PC-3 (cell line): Measurements from ENCODE around the gene CHIT1. TPM values are rescaled to one million over a fixed set of nuclear protein-coding genes. Genes with fewer than 3 reads are reported as not detected.

Source experiments
- ATAC-seq: fragments of 200-7000 bp; cut with Tn5 transposase; 2 replicates; pipeline ENCODE4 v1.9.1; 2020; ENCODE audit warnings: mild to moderate bottlenecking, moderate library complexity
- BruUV-seq: library from RNA; stranded (reverse); fragments of 400-500 nt; replicated peaks from 2 replicates; lab custom pipeline; 2021; lab: Mats Ljungman, UMichigan
- CTCF ChIA-PET: fragments of 300-600 bp; sonication (Branson Sonifier 250); formaldehyde crosslinking; loops from one replicate; lab custom pipeline; 2022; ENCODE audit warnings: antibody characterized with exemption; lab: Charles Lee
- POLR2A ChIA-PET: fragments of 300-600 bp; sonication (Branson Sonifier 250); formaldehyde crosslinking; loops from one replicate; lab custom pipeline; 2022; ENCODE audit warnings: antibody characterized with exemption; ENCODE audit not compliant: unreplicated experiment; lab: Charles Lee
- DNase-seq: peaks from one replicate; pipeline ENCODE4 v3.0.0-alpha.2; 2015
- H2AFZ ChIP-seq: fragments of 300-600 bp; sonication (generic); 2 replicates; pipeline ENCODE4 v1.6.0; 2016; ENCODE audit warnings: antibody characterized with exemption, low read length
- H3F3A ChIP-seq: fragments of 300-600 bp; sonication (generic); one replicate; pipeline ENCODE4 v1.6.0; 2017; ENCODE audit warnings: antibody characterized with exemption, low read length, control low read depth, mild to moderate bottlenecking; ENCODE audit not compliant: unreplicated experiment
- H3K27ac ChIP-seq: fragments of 300-600 bp; sonication (generic); 2 replicates; pipeline ENCODE4 v1.5.1; 2016; ENCODE audit warnings: mild to moderate bottlenecking, low read length
- H3K27me3 ChIP-seq: fragments of 300-600 bp; sonication (generic); 2 replicates; pipeline ENCODE4 v1.6.1; 2016; ENCODE audit warnings: low read length, mixed read lengths
- H3K36me3 ChIP-seq: fragments of 300-600 bp; sonication (generic); 2 replicates; pipeline ENCODE4 v1.6.1; 2016; ENCODE audit warnings: low read depth, mixed run types, low read length, mixed read lengths
- H3K4me1 ChIP-seq: fragments of 300-600 bp; sonication (generic); 2 replicates; pipeline ENCODE4 v1.5.1; 2016; ENCODE audit warnings: low read length; ENCODE audit not compliant: insufficient read depth
- H3K4me2 ChIP-seq: fragments of 300-600 bp; sonication (generic); 2 replicates; pipeline ENCODE4 v1.6.0; 2016; ENCODE audit warnings: low read length
- H3K4me3 ChIP-seq: fragments of 300-600 bp; sonication (generic); 2 replicates; pipeline ENCODE4 v1.5.1; 2016; ENCODE audit warnings: mild to moderate bottlenecking, low read length, mixed read lengths
- H3K79me2 ChIP-seq: fragments of 300-600 bp; sonication (generic); 2 replicates; pipeline ENCODE4 v1.6.1; 2017; ENCODE audit warnings: low read length, mixed read lengths
- H3K9ac ChIP-seq: fragments of 300-600 bp; sonication (generic); 2 replicates; pipeline ENCODE4 v1.6.0; 2016; ENCODE audit warnings: mild to moderate bottlenecking, low read length
- H3K9me2 ChIP-seq: fragments of 300-600 bp; sonication (generic); replicated peaks from 2 replicates; pipeline ENCODE4 v1.6.1; 2016; ENCODE audit warnings: mixed run types, low read length, mixed read lengths
- H3K9me3 ChIP-seq: fragments of 300-600 bp; sonication (generic); 2 replicates; pipeline ENCODE4 v1.6.1; 2016; ENCODE audit warnings: low read length, mixed read lengths
- H4K20me1 ChIP-seq: fragments of 300-600 bp; sonication (generic); 2 replicates; pipeline ENCODE4 v1.6.1; 2016; ENCODE audit warnings: low read length, mixed read lengths
- CTCF ChIP-seq: fragments of 300-600 bp; sonication (generic); conservative IDR thresholded peaks from 2 replicates; pipeline ENCODE4 v1.5.1; 2017; ENCODE audit warnings: antibody characterized with exemption, low read depth, mild to moderate bottlenecking, low read length
- EZH2 ChIP-seq: fragments of 300-600 bp; sonication (generic); IDR thresholded peaks from one replicate; pipeline ENCODE4 v1.6.1; 2017; ENCODE audit warnings: antibody characterized with exemption, mild to moderate bottlenecking, low read length; ENCODE audit not compliant: unreplicated experiment
- EZH2phosphoT487 ChIP-seq: fragments of 300-600 bp; sonication (generic); IDR thresholded peaks from 2 replicates; pipeline ENCODE4 v1.6.1; 2018; ENCODE audit warnings: mild to moderate bottlenecking, antibody characterized with exemption, low read length, borderline replicate concordance
- intact Hi-C: fragments of 100-400 bp; cut with micrococcal nuclease; formaldehyde crosslinking; loops from 2 replicates; pipeline ENCODE4 v1.9.0; 2023
- total RNA-seq: library from RNA; depleted of rRNA; stranded (reverse); fragments of >200 nt; gene quantifications from 2 replicates; pipeline ENCODE4 v1.2.3, GENCODE V29; 2014

Gene CHIT1
- total RNA-seq, 1 experiment from 2014 or later, result not detected

DNA sequence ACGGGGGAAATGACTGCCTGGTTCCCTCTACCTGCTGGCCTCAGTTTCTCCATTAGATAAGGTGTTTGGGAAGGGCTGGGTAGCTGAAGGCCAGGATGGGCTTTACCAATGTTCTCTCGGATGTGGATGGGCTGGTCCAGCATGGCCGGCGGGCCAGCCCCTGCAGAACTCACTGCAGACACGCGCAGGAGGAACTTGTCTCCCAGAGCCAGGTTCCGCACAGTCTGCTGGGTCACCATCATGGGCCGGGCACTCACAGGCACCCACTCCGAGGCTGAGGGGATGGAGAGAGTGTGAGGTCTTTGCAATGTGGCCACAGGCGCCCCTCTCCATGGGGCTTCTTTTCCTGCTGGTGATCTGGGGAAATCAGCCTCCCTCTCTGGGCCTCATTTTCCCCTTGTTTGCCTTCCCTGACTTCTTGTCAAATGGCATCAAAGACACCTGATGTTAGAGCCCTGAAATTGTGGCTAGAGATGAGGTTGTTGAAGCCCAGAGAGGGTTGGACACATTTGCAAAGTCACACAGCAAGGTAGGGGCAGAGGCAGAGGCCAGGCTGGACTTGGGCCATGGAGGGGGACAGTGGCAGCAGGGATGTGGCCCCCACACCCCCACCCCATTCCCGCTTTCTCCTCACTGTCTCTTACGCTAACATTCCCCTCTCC is 55.0 kb downstream of the CHIT1 start:
- no peak overlapping the region for H3K4me3 ChIP-seq
- ChIA-PET POLR2A (no interaction called here), CTCF (no interaction called here)
- no peaks in the 10 kb centered on the region for H3K9me2 ChIP-seq
- H3K4me1 ChIP-seq, result peaks cover 13% of the 10 kb centered on the region
- ATAC-seq, result no peak
- no peak overlapping the region for H3K27ac ChIP-seq
- H3K79me2 ChIP-seq, result no peaks in the 10 kb centered on the region
- no peaks in the 10 kb centered on the region for H3K27me3 ChIP-seq
- no peak overlapping the region for H2AFZ ChIP-seq
- no peaks in the 10 kb centered on the region for H3K9me3 ChIP-seq
- TF ChIP-seq EZH2phosphoT487 (no peak), CTCF (no peak), EZH2 (no peak)
- H3K9ac ChIP-seq, result no peak overlapping the region
- DNase-seq, result no peak
- no peaks in the 10 kb centered on the region for H3F3A ChIP-seq
- H4K20me1 ChIP-seq, result no peaks in the 10 kb centered on the region
- intact Hi-C loops, result no loop called here
- H3K36me3 ChIP-seq, result no peaks in the 10 kb centered on the region
- no peak overlapping the region for H3K4me2 ChIP-seq
- no TSS peak for BruUV-seq

DNA sequence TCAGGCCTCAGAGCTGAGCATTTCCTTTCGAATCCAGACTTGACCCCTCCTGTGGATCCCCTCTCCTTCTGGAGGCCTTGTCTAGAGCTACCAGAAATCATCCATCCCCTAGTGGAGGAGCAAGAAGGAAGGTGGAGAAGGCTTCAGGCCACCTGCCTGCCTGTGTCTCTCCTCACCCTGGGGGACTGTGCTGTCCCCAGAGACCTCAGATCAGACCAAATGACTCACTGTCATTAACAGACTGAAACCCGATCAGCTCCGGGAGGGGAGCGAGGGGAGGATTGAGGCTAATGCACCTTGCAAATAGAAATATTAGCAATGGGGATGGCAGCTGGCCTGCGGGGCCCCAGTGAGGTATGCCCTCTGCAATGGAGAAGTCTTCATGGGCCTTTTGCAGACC is 55.9 kb downstream of the CHIT1 start:
- Histone ChIP-seq H3K4me2 (no peak overlapping the region), H4K20me1 (no peaks in the 10 kb centered on the region), H3K4me3 (no peak overlapping the region), H3K4me1 (peaks cover 13% of the 10 kb centered on the region), H3K9me3 (no peaks in the 10 kb centered on the region), H3K9me2 (no peaks in the 10 kb centered on the region), H2AFZ (no peak overlapping the region), H3K36me3 (no peaks in the 10 kb centered on the region), H3K9ac (no peak overlapping the region), H3K27me3 (no peaks in the 10 kb centered on the region), H3K79me2 (no peaks in the 10 kb centered on the region), H3K27ac (no peak overlapping the region), H3F3A (no peaks in the 10 kb centered on the region)
- no peak for ATAC-seq
- no peak for DNase-seq
- BruUV-seq, result no TSS peak
- ChIA-PET CTCF (interaction anchor here (2.8 kb wide), 1 partner anchor 56 kb away, joined by 31 read pairs; no protein-coding TSS in a partner anchor), POLR2A (no interaction called here)
- TF ChIP-seq EZH2 (no peak), EZH2phosphoT487 (no peak), CTCF (no peak)
- intact Hi-C loops, result loop anchor here (2.0 kb wide), 1 partner anchor 55 kb away; no protein-coding TSS in a partner anchor

DNA sequence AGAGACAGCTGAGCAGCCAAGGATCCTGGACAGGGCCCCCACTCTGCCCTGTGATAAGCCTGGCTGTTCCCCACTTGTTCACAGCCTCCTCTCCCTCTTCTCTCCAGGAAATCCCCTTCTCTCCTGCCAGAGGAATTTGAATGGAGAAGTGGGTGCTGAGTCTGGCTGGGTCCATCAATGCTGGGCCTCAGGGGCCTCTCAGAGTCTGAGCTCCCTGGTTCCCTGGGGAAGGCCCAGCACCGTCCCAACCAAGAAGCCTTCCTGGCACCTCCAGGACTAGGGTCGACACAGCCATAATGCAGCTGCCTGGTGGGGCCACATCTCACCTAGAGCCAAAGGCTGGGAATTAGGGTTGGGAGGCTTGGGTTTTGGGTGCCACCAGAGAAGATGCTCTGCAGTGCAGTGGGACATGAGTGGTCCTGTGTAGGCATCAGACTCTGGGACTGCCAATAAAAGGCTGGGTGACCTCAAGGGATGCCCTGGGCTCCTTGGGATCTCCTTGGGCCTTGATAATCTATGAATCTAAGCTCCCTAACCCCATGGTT is 56.4 kb downstream of the CHIT1 start:
- no peak overlapping the region for H2AFZ ChIP-seq
- H3F3A ChIP-seq, result no peaks in the 10 kb centered on the region
- no peaks in the 10 kb centered on the region for H4K20me1 ChIP-seq
- no peaks in the 10 kb centered on the region for H3K79me2 ChIP-seq
- ChIA-PET POLR2A (no interaction called here), CTCF (interaction anchor here (2.8 kb wide), 1 partner anchor 55 kb away, joined by 31 read pairs; no protein-coding TSS in a partner anchor)
- no TSS peak for BruUV-seq
- H3K9ac ChIP-seq, result no peak overlapping the region
- H3K4me1 ChIP-seq, result peaks cover 13% of the 10 kb centered on the region
- no peak overlapping the region for H3K4me3 ChIP-seq
- no peak overlapping the region for H3K27ac ChIP-seq
- no peak for DNase-seq
- TF ChIP-seq CTCF, result no peak
- no peak for TF ChIP-seq EZH2phosphoT487
- no peak for TF ChIP-seq EZH2
- intact Hi-C loops, result loop anchor here (2.0 kb wide), 1 partner anchor 54 kb away; no protein-coding TSS in a partner anchor
- no peaks in the 10 kb centered on the region for H3K9me2 ChIP-seq
- no peak overlapping the region for H3K4me2 ChIP-seq
- no peaks in the 10 kb centered on the region for H3K9me3 ChIP-seq
- ATAC-seq, result no peak
- H3K36me3 ChIP-seq, result no peaks in the 10 kb centered on the region
- H3K27me3 ChIP-seq, result no peaks in the 10 kb centered on the region
